Measurements from ENCODE around the gene APOA5. TPM values are rescaled to one million over a fixed set of nuclear protein-coding genes. Genes with fewer than 3 reads are reported as not detected.

The APOA5 gene
- total RNA-seq, 1 experiment from 2014 or later: 0.11 TPM

DNA sequence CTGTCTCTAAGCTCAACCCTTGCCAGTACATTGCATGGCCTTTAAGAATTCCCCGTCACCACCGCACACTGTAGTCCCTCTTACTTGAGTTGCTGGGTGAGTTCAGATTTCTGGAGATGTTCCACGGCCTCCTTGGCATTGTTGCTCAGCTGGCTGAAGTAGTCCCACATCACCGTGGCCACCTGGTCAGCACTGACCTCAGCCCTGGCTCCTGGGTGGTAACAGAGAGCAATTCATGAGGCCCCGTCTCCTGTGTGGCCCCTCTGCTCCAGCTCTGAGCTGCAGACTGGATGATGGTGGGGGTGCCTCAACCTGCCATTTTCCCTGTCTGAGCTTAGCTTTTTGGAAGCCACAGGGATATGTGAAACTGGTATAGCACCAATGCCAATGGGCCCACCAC, 30.9 kb upstream of the APOA5 start:
- H3K79me2 ChIP-seq (ENCODE audit: insufficient read depth, low read length): no peaks in the 10 kb centered on the region
- Mint-ChIP-seq H3K36me3 (ENCODE audit: insufficient read depth in 1 of 3, low read depth in 3 of 3) (no peaks in the 10 kb centered on the region), H3K9me3 (no peaks in the 10 kb centered on the region), H3K27me3 (ENCODE audit: low read depth) (peaks cover 9% of the 10 kb centered on the region), H3K4me3 (no peak overlapping the region), H3K4me1 (peaks cover 5 to 6% of the 10 kb centered on the region in 2 experiments), H3K27ac (no peak overlapping the region)
- H3K14ac ChIP-seq (ENCODE audit: insufficient read depth, low read length): no peak overlapping the region
- no peaks in the 10 kb centered on the region for H3K27me3 ChIP-seq (ENCODE audit: insufficient read depth, low read length)
- no peak overlapping the region for H3K27ac ChIP-seq (ENCODE audit: insufficient read length, low read depth, low read length)
- H3K4me2 ChIP-seq (ENCODE audit: insufficient read depth, insufficient read length, low read length): no peak overlapping the region
- no peak overlapping the region for H4K91ac ChIP-seq (ENCODE audit: insufficient read length, low read depth, low read length)
- no peak overlapping the region for H3K4ac ChIP-seq (ENCODE audit: low read depth, low read length)
- no peak overlapping the region for H2AK5ac ChIP-seq (ENCODE audit: insufficient read length, low read length)
- no peaks in the 10 kb centered on the region for H4K20me1 ChIP-seq (ENCODE audit: control insufficient read depth, insufficient read depth, insufficient read length)
- H4K5ac ChIP-seq (ENCODE audit: insufficient read length, low read depth, low read length): no peak overlapping the region
- H3K23ac ChIP-seq (ENCODE audit: insufficient read length, low read depth, low read length): no peak overlapping the region
- H3K4me1 ChIP-seq (ENCODE audit: insufficient read depth, low read length): no peaks in the 10 kb centered on the region; the same call in 1 of the 2 replicates
- H2BK20ac ChIP-seq (ENCODE audit: low read depth, low read length, poor library complexity, severe bottlenecking): no peak overlapping the region
- H4K8ac ChIP-seq (replicated peaks; ENCODE audit: insufficient read length, low read depth, low read length): no peak overlapping the region
- no peak overlapping the region for H3K18ac ChIP-seq (ENCODE audit: insufficient read length, low read depth, low read length)
- H3K23me2 ChIP-seq (ENCODE audit: insufficient read length, low read depth, low read length, poor library complexity, severe bottlenecking): no peaks in the 10 kb centered on the region
- H3K56ac ChIP-seq (ENCODE audit: insufficient read length, low read depth, low read length): no peak overlapping the region
- no peak overlapping the region for H3K9ac ChIP-seq (ENCODE audit: extremely low read depth, insufficient read length, low read length)
- TF ChIP-seq, protein P1, sequence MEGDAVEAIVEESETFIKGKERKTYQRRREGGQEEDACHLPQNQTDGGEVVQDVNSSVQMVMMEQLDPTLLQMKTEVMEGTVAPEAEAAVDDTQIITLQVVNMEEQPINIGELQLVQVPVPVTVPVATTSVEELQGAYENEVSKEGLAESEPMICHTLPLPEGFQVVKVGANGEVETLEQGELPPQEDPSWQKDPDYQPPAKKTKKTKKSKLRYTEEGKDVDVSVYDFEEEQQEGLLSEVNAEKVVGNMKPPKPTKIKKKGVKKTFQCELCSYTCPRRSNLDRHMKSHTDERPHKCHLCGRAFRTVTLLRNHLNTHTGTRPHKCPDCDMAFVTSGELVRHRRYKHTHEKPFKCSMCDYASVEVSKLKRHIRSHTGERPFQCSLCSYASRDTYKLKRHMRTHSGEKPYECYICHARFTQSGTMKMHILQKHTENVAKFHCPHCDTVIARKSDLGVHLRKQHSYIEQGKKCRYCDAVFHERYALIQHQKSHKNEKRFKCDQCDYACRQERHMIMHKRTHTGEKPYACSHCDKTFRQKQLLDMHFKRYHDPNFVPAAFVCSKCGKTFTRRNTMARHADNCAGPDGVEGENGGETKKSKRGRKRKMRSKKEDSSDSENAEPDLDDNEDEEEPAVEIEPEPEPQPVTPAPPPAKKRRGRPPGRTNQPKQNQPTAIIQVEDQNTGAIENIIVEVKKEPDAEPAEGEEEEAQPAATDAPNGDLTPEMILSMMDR (conservative IDR thresholded peaks at IDR 0.05): no peak
- no peaks in the 10 kb centered on the region for H3K9me3 ChIP-seq (ENCODE audit: control insufficient read depth, low read depth, low read length)
- no peak overlapping the region for H3T11ph ChIP-seq (ENCODE audit: low read length)
- H3K79me1 ChIP-seq (ENCODE audit: insufficient read depth, low read depth, low read length, poor library complexity, severe bottlenecking): no peaks in the 10 kb centered on the region
- DNase-seq: no peak
- H2AFZ ChIP-seq (ENCODE audit: low read length): no peak overlapping the region
- no peak overlapping the region for H2BK120ac ChIP-seq (ENCODE audit: low read depth, low read length, poor library complexity, severe bottlenecking)
- no CpG with 5 or more reads among the region's 5 CpGs for WGBS (ENCODE audit: extremely low coverage, insufficient read length, low lambda C conversion rate)
- H2BK15ac ChIP-seq (ENCODE audit: low read depth, low read length): no peak overlapping the region
- no peak overlapping the region for H2BK5ac ChIP-seq (ENCODE audit: insufficient read length, low read length)
- no peak overlapping the region for H2BK12ac ChIP-seq (ENCODE audit: insufficient read length, low read depth, low read length)

Data from H9 (cell line).